ENCODE measurements around the gene PDZD4. TPM values are rescaled to one million over a fixed set of nuclear protein-coding genes. Genes with fewer than 3 reads are reported as not detected.

The PDZD4 gene
- total and polyA plus RNA-seq, 10 of the 15 experiments (the other 5 are each of a cell fraction or from before 2014, with no cell fraction given), result 0.01 to 0.15 (median 0.04) TPM; not detected in 6

DNA sequence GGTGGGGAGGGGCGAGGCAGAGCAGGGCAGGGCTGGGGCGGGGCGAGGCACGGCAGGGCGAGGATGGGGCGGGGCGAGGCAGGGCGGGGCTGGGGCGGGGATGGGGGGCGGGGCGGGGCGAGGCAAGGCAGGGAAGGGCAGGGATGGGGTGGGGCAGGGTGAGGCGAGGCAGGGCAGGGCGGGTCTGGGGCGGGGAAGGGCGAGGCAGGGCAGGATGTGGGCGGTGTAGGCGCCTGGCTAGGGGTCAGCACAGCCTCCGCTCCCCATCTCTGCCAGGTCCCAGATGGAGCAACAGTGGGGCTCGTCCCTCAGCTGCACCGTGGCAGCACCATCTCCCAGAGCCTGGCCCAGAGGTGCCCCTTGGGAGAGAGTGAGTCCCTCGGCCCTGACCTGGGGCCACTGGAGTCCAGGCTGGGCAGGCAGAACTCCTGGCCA is 53.7 kb downstream of the PDZD4 start:
- FAIRE-seq (no peak), ATAC-seq (no peak), DNase-seq (ENCODE audit: low read depth, low spot score) (no peak)
- SMC1A ChIA-PET (ENCODE audit: uncharacterized antibody, unreplicated experiment), result no interaction called here
- intact Hi-C loops (cut with micrococcal nuclease; ENCODE audit: unreplicated experiment), result no loop called here
- Histone ChIP-seq H3K4me3 (no peak overlapping the region), H3K79me2 (ENCODE audit: control insufficient read depth, insufficient read depth, low read length) (no peaks in the 10 kb centered on the region), H3K4me1 (ENCODE audit: control insufficient read depth, insufficient read depth, low read length) (no peaks in the 10 kb centered on the region), H3K27me3 (replicated peaks in 1 of 2; ENCODE audit: control insufficient read depth in 2 of 2, insufficient read depth in 2 of 2, low read length in 1 of 2) (no peaks in the 10 kb centered on the region), H4K20me1 (ENCODE audit: control insufficient read depth, insufficient read depth) (no peaks in the 10 kb centered on the region), H3K9me3 (replicated peaks; ENCODE audit: control insufficient read depth, insufficient read depth, low read length) (no peaks in the 10 kb centered on the region; the same call in 2 of the 3 replicates), H3K36me3 (ENCODE audit: control insufficient read depth in 2 of 2, insufficient read depth in 2 of 2, low read length in 1 of 2) (no peaks in the 10 kb centered on the region), H2AFZ (ENCODE audit: control insufficient read depth, low read depth, low read length) (no peak overlapping the region), H3K27ac (ENCODE audit: control insufficient read depth, insufficient read depth) (no peak overlapping the region), H3K9ac (ENCODE audit: control insufficient read depth, insufficient read depth, low read length) (no peak overlapping the region), H3K4me2 (ENCODE audit: control insufficient read depth, insufficient read depth) (no peak overlapping the region)
- TF ChIP-seq SKIL (IDR thresholded peaks at IDR 0.05; ENCODE audit: low read depth, poor library complexity, severe bottlenecking) (no peak), ZNF24 (IDR thresholded peaks at IDR 0.05) (no peak), GATAD2B (conservative IDR thresholded peaks at IDR 0.05; ENCODE audit: low read depth) (no peak), ZNF384 (IDR thresholded peaks at IDR 0.05; ENCODE audit: borderline replicate concordance, low read depth, low read length) (no peak), NFIC (IDR thresholded peaks at IDR 0.05; ENCODE audit: low read depth, low read length) (no peak), SPI1 (IDR thresholded peaks at IDR 0.05; ENCODE audit: borderline replicate concordance, insufficient read depth, low read depth, low read length) (no peak)
- WGBS (ENCODE audit: insufficient coverage, insufficient replicate concordance, low lambda C conversion rate, missing lambda C conversion rate), result 62% methylated on average over 3 of the region's 22 CpGs
- BruUV-seq (replicated peaks), result no TSS peak
- RAD21 ChIA-PET (ENCODE audit: unreplicated experiment), result no interaction called here
- in situ Hi-C loops (cut with MboI), result no loop called here
- POLR2A ChIA-PET, result no interaction called here
- CTCF ChIA-PET, result no interaction called here

Measured in GM12878 (cell line).